ENCODE data around the gene SCYGR8. TPM values are rescaled to one million over a fixed set of nuclear protein-coding genes. Genes with fewer than 3 reads are reported as not detected.
A peak's percentile ranks its signal among the peaks of the same experiment; 100 is the strongest.

The SCYGR8 gene, protein sequence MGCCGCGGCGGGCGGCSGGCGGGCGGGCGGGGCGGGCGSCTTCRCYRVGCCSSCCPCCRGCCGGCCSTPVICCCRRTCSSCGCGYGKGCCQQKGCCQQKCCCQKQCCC
- 10 to 100 TPM in 1 of 4 donors, not detected in 3; 13.4 TPM for total RNA-seq

DNA sequence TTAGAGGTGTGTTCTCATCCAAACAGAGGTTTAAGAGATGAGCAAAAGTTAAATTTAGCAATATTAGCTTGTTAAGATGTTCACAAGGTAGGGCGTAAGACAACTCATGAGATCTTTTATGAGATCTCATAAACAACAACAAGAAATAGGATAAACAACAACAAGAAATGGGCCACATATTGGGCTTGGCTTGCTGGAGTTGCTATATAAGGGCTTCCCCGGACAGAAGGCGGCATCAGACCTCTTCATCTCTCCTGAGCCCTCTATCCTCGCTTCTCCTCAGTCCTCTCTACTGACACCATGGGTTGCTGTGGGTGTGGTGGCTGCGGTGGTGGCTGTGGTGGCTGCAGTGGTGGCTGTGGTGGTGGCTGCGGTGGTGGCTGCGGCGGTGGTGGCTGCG lies at the start of gene SCYGR8:
Gene SCYGR8, plus strand, starts transcription at position 301 of the 400 bp plus-strand sequence. Its CDS starts 0 bp downstream, at position 301.
- intact Hi-C loops (cut with DNase I; ENCODE audit: low total_unique reads), result no loop called here
- TF ChIP-seq, protein P1, sequence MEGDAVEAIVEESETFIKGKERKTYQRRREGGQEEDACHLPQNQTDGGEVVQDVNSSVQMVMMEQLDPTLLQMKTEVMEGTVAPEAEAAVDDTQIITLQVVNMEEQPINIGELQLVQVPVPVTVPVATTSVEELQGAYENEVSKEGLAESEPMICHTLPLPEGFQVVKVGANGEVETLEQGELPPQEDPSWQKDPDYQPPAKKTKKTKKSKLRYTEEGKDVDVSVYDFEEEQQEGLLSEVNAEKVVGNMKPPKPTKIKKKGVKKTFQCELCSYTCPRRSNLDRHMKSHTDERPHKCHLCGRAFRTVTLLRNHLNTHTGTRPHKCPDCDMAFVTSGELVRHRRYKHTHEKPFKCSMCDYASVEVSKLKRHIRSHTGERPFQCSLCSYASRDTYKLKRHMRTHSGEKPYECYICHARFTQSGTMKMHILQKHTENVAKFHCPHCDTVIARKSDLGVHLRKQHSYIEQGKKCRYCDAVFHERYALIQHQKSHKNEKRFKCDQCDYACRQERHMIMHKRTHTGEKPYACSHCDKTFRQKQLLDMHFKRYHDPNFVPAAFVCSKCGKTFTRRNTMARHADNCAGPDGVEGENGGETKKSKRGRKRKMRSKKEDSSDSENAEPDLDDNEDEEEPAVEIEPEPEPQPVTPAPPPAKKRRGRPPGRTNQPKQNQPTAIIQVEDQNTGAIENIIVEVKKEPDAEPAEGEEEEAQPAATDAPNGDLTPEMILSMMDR (IDR thresholded peaks at IDR 0.05), result no peak
- H3K4me3 ChIP-seq (ENCODE audit: low read depth, poor library complexity, severe bottlenecking), result no peak within 1 kb of the TSS
- peak in 1 of 2 donors; percentile 18 for DNase-seq (ENCODE audit: low spot score in 2 of 2)
- WGBS, 2 donors, result 84 to 85% methylated on average over 5 of the region's 9 CpGs

DNA sequence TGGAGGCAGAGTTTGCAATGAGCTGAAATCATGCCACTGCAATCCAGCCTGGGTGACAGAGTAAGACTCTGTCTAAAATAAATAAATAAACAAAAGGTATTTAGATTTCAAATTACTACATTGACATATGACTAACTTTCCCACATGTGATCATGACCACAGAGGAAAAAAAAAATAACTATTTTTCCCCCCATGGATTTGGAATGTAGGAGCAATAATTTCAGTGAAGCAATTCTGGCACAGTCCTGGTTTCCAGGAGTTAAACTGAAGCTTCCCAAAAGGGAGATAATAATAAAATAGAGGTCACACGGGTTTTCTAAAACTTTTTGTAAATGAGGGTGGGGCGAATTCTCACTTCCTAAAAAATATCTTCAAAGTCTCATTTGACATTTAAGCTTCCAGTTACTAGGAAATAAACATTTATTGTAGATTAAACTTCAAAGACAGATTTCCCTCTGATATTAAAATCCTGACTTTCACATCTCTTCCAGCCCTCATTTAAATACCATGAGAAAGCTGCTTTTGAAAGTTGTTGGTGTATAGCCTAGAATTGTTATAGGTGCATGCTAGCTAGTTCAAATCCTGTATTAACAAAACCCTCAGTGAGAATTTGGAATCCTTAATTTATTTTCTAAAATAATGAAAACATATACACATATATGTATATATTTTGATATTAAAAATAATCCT lies 48.6 kb upstream of the SCYGR8 start:
- no peak for TF ChIP-seq POLR2A (IDR thresholded peaks at IDR 0.05)
- TF ChIP-seq, protein P1 (IDR thresholded peaks at IDR 0.05), result no peak
- DNase-seq (ENCODE audit: low spot score in 2 of 2), result no peak
- intact Hi-C loops (cut with DNase I; ENCODE audit: low total_unique reads), result no loop called here
- H3K4me3 ChIP-seq (ENCODE audit: low read depth, poor library complexity, severe bottlenecking), result no peak overlapping the region
- 18 to 26% methylated on average over 2 of the region's 2 CpGs for WGBS, 2 donors

DNA sequence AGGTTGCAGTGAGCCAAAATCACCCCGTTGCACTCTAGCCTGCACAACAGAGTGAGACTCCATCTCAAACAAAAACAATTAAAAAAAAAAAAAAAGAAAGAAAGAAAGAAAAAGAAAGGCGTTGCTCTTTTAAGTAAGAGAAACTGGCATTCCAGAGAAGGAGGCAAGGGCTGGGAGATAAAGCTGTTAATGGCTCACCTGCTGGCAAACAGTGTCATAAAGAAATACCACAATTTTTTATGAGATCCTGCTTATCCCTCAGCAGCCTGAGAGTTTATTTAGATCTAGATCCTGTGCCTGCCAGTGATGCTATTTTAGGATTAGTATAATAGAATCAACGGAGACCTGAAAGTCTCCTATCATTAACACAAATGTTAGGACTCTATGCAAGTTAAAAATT lies 44.1 kb upstream of the SCYGR8 start:
- TF ChIP-seq POLR2A (IDR thresholded peaks at IDR 0.05), result no peak
- TF ChIP-seq, protein P1 (IDR thresholded peaks at IDR 0.05), result no peak
- no peak for DNase-seq (ENCODE audit: low spot score in 2 of 2)
- 58 to 77% methylated on average over 3 of the region's 3 CpGs for WGBS, 2 donors
- H3K4me3 ChIP-seq (ENCODE audit: low read depth, poor library complexity, severe bottlenecking), result no peak overlapping the region
- intact Hi-C loops (cut with DNase I; ENCODE audit: low total_unique reads), result no loop called here

DNA sequence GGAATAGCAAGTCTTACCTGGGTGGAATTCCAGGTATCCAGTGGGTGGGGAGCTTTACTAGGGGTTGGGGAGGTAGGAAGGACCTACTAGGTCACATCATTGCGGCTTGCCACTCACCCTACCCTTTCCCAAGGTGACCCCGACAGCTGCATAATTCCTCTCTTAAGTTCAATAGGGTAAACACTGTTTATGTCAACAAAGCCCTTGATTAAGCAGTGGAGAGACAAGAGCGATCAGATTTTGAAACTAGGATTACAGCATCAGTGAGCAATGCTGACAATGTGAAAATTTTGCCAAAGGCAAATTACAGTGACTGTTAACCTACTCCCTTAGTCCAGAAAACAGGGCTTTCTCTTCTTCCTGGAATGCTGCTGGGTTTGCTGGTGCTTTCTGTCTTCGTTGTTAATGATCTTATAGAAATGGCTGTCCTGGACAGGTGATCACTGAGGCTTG lies 42.4 kb upstream of the SCYGR8 start:
- TF ChIP-seq POLR2A (IDR thresholded peaks at IDR 0.05), result no peak
- TF ChIP-seq, protein P1 (IDR thresholded peaks at IDR 0.05), result no peak
- H3K4me3 ChIP-seq (ENCODE audit: low read depth, poor library complexity, severe bottlenecking), result no peak overlapping the region
- intact Hi-C loops (cut with DNase I; ENCODE audit: low total_unique reads), result no loop called here
- WGBS, 2 donors, result 27 to 30% methylated on average over 4 of the region's 4 CpGs
- no peak for DNase-seq (ENCODE audit: low spot score in 2 of 2)

DNA sequence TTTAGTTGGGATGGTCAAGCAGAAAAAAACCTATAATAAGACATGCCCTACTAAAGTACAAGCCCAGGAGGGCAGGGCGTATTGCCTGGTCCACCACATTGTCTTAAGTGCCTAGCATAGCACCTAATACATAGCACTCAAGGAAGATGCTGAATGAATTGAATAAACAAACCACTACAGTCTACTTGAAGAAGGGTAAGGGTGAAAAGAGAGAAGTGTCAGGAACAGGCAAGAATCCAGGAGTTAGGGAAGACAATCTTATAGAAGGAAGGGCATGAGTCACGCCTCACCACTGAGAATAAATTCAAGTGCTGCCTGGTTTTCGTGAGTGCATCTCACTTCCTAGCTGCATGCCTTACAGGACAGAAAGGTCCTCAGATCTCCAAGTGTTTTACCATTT lies 41.7 kb upstream of the SCYGR8 start:
- DNase-seq (ENCODE audit: low spot score in 2 of 2), result no peak
- no peak overlapping the region for H3K4me3 ChIP-seq (ENCODE audit: low read depth, poor library complexity, severe bottlenecking)
- 52 to 61% methylated on average over 3 of the region's 3 CpGs for WGBS, 2 donors
- no peak for TF ChIP-seq POLR2A (IDR thresholded peaks at IDR 0.05)
- TF ChIP-seq, protein P1 (IDR thresholded peaks at IDR 0.05), result no peak
- intact Hi-C loops (cut with DNase I; ENCODE audit: low total_unique reads), result no loop called here
